AG09319 (cell line): ENCODE data around the gene IL17C.

Experiments used
- DNase-seq: peaks from one replicate; pipeline ENCODE4 v3.0.0-alpha.2; 2010; ENCODE audit warnings: low read depth; ENCODE audit errors: extremely low read depth
- TF ChIP-seq, protein P1 (sequence below): IDR thresholded peaks from 2 replicates; pipeline ENCODE4 v1.5.1; 2011; ENCODE audit warnings: low read depth, mild to moderate bottlenecking, inconsistent platforms, low read length, moderate library complexity

Gene IL17C

DNA sequence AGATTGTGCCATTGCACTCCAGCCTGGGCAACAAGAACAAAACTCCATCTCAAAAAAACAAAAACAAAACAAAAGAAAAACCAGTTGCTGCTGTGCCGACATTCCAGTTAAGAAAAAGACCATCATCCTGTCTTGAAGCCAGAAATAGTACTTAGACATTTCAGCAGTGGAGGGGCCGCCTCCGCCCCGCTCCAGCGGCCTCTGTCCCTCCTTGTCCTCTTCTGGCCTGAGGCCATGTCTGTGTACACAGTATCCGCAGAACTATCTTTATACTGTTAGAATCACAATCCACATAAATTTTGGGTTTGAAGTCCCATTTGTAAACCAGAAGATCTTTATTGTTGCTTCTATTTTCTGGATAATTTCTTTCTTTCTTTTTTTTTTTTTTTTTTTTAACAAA lies 43.3 kb upstream of the IL17C start:
- TF ChIP-seq, protein P1, sequence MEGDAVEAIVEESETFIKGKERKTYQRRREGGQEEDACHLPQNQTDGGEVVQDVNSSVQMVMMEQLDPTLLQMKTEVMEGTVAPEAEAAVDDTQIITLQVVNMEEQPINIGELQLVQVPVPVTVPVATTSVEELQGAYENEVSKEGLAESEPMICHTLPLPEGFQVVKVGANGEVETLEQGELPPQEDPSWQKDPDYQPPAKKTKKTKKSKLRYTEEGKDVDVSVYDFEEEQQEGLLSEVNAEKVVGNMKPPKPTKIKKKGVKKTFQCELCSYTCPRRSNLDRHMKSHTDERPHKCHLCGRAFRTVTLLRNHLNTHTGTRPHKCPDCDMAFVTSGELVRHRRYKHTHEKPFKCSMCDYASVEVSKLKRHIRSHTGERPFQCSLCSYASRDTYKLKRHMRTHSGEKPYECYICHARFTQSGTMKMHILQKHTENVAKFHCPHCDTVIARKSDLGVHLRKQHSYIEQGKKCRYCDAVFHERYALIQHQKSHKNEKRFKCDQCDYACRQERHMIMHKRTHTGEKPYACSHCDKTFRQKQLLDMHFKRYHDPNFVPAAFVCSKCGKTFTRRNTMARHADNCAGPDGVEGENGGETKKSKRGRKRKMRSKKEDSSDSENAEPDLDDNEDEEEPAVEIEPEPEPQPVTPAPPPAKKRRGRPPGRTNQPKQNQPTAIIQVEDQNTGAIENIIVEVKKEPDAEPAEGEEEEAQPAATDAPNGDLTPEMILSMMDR: no peak
- DNase-seq: no peak

DNA sequence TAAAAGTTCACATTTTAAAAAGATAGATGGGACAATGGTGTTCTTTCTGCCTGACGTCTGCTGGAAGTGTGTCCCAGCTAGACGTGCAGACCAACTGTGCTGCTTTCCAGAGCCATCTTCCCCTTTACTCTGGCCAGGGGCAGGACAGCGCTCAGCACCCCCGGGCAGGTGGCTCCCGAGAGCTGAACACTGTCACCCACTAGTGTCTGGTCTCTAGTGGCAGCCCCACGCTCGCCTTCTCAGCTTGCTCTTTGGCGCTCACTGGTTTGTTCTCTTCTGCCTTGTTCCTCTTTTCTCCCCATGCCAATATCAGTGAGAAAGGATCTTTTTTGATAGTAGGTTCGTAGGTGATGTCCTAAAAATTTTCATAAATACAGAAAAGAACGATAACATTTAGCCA lies 42.5 kb upstream of the IL17C start:
- TF ChIP-seq, protein P1: no peak
- DNase-seq: no peak

DNA sequence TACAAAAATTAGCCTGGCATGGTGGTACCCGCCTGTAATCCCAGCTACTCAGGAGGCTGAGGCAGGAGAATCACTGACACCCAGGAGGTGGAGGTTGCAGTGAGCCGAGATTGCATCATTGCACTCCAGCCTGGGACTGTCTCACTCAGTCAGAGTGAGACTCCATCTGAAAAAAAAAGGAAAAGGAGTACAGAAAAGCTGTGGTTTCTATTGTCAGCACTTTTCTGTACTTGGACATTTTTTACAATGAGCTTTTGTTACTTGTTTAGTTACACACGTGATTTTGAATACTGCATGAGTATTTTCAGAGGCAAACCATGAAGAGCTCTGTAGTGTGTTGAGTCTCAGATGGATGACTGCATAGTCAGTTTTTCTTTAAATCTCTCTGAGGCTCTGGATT lies 41.9 kb upstream of the IL17C start:
- no peak for DNase-seq
- TF ChIP-seq, protein P1: no peak

DNA sequence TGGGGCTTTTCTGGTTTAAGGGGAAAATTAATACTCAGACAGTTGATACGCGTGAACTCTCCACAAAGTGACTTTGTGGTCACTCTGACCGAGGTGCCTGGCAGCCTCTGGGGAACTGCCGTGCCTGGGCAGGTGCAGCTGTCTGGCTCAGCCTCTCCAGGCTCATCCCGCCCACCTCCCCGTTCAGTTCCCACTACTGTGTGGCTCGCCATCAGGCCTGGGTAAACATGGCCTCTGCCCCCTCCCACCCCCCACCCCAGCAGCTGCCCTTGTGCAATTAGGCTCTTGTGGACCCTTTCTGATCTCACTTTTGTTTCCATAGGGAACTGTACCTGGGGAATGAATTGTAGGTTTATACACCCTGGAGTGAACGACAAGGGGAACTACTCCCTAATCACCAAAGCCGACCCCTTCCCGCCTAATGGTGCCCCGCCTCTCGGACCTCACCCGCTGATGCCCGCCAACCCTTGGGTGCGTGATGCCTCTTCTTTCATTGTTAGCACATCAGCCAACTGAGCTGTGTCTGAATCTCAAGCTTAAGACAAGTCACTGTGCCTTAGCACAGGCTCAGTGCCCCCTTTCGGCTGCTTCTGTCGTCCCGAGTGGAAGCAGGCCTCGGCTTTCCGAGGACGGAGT lies 40.4 kb upstream of the IL17C start:
- no peak for DNase-seq

DNA sequence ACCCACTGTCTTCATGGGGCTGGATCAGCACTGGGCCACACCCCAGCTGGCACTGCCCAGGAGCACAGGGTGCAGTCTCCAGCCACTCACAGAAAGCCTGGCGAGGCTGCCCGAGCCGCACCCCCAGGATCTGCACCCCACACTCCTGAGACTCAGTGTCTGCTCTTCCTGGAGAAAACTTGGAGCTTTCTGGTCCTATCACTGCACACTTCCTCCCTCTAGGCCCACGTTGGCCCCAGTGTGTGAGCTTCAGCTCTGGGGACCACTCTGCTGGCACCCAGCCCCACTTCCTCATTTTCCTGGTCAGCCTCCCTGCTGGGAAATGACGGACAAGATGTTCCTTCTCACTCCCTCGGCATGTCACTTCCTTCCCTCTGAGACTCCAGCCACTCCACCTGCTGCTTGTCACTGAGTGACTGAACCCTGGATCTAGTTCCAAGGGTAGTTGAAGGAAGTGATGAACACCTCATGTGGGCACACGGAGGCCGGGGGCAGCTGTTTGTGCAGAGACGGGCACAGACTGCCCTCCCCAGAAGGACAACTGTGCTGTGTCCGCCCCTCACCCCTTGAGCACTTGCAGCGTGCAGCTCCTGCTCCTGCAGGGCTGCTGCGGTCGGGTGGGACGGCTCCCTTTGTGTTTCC lies 39.2 kb upstream of the IL17C start:
- DNase-seq: no peak
- TF ChIP-seq, protein P1: no peak

More for the DNA sequence above, 40.4 kb upstream of the IL17C start:
- TF ChIP-seq, protein P1: no peak

DNA sequence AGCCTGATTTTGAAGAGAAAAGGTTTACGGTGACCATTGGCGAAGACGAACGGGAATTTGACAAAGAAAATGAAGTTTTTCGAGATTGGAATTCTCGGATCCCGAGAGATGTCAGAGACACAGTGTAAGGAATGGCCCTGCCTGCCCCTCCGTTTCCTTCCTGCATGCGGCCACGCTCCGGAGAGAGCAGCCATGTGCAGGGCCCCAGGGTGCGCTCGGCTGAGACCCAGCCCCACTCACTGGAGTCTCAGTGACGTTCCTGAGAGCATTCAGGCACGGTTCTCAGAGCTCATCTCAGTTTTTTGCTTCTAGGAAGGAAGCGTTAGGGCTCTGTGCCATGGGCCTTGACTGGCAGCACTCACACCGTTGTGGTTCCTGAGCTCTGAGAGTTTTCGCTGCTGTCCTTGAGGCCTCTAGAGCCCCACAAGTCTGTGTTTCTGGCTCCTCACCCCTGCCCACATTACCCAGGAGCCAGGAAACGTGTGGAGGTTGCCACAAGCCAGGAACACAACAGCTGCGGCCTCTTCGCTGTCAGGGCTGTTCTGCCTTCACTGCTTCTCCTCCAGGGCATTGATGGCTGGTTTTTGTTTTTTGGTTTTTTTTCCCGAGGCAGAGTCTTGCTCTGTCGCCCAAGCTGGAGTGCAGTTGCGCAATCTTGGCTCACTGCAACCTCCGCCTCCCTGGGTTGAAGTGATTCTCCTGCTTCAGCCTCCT lies 38.4 kb upstream of the IL17C start:
- no peak for DNase-seq
- TF ChIP-seq, protein P1: no peak

DNA sequence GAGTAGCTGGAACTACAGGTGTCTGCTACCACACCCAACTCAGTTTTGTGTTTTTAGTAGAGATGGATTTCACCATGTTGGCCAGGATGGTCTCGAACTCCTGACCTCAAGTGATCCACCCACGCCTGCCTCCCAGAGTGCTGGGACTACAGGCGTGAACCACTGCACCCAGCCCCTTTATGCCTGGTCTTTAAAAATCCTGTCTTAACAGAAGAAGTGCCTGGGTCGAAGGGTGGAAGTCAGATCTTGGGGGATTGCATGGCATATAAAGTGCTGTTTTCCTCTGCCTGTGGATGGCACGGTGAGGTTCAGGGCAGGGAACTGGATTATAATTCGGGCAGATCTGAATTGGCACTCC lies 37.9 kb upstream of the IL17C start:
- TF ChIP-seq, protein P1: no peak

More for the DNA sequence above, 37.9 kb upstream of the IL17C start:
- no peak for DNase-seq
